GM21526 (cell line): ENCODE data around the gene TTC28.

ENCODE experiments used
- ATAC-seq: cut with Tn5 transposase; IDR thresholded peaks from one replicate; pipeline ENCODE4 v1.9.1; 2021; ENCODE audit warnings: moderate library complexity; ENCODE audit not compliant: unreplicated experiment, low FRiP score

TTC28 gene

DNA sequence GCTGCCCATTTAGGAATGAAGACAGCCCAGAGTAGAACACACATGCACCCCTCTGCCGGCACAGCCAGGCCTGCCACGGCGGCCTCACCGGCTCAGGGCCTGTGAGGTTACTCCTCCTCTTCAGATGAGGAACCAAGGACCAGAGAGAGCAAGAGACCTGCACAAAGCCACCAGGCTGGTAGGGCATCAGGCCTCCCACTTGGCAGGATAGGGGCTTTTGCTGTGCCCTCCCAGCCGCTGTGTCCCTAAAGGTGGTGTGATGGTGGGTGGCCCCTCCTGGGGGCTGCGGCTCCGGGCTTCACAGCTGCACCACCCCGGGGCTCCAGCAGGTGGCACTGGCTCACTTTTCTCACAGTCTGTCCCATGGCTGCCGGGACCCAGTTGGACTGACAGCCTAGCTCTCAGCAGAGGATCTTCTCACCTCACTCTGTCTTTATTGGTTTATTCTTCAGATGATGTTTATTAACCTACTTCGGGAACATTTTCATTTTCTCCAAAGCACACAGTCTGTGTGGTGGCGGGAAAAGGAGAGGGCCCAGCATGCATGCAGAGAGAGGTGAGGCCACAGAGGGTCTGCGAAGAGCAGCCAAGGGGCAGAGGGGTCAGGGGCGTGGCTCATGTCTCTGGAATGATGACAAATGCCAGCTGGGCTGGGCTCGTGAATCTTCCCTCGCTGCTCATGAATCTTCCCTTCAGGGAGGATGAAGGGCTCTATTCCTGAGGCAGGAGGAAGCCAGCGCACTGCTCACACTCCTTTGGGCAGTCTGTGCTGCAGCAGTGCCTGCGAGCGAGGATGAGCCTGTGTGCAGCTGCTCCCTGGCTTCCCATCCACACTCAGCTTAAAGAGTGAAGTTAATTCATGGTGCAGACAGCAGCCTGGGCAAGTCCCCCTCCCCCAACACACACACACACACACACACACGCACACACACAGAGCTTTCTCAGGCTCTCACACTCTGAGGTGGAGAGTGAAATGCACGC, 659.5 kb downstream of the TTC28 start:
- ATAC-seq = no peak

DNA sequence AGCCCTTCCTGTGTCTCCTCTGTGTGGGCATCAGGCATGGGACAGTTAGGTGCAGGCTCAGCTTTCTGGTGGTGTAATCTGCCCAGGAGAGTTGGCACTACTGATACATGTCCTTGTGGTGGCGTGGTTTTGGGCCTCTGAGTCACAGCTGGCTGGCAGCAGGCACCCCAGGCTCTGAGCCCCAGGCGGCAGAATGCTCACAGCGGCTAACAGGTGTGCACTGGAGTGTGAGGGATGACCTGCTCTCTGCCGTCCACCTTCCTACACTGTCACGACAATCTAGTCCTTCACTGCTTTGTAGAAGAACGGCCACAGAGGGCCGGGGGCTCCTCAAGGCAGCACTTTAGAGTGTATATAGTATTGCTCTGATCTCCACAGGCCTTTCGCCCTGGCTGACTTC, 660.3 kb downstream of the TTC28 start:
- no peak for ATAC-seq

DNA sequence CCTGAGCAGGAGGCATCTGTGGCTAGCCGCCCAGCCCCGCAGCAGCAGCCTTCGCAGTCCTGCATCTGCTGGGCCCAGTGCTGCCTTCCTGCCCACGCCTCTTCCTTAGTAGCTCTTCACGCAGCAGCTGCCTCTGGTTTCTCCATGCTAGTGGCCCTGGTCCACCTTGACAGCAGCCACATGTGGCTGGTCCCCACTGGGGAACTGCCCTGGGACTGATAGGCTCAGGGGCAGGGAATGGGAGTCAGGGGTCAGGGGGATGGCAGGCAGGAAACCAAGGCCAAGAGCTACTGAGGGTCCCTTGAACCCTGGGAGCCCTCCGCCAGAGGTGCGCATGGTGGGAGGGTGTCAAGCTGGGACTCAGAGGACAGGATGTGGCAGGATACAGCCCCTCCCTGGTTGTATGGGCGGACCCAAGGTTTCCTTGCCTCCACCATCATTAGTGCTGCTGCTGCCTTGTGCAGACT, 661.1 kb downstream of the TTC28 start:
- ATAC-seq = no peak

DNA sequence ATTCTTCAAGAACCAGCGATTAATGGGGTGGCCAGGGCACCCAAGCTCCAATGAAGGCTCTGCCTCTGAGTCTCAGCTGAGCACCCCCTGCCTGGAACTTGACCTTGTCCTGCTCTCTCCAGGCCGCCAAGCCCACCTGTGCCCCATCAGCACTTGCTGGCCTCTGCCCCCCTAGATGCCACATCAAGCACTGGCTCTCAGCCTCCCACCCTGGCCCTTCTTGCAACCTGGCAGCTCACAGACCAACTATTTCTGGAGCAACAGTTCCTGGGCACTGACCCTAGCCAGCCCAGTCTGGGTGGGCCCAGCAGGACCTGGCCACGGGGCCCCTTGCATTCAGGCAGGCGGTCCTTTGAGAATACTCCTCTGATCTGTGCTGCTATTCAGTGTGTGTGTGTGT, 661.8 kb downstream of the TTC28 start:
- ATAC-seq = no peak

DNA sequence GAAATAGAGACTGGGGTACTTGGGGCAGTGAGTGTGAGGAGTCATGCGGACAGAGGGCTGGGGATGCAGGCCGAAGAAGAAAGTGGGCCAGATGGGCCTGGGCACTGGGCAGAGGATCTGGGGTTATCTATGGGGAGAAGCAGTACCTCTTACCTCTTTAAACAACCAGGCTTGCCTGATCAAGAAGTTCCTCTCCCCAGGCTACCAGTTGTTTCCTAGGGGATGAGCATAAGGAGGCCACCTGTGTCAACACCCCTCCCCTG, 662.2 kb downstream of the TTC28 start:
- no peak for ATAC-seq

DNA sequence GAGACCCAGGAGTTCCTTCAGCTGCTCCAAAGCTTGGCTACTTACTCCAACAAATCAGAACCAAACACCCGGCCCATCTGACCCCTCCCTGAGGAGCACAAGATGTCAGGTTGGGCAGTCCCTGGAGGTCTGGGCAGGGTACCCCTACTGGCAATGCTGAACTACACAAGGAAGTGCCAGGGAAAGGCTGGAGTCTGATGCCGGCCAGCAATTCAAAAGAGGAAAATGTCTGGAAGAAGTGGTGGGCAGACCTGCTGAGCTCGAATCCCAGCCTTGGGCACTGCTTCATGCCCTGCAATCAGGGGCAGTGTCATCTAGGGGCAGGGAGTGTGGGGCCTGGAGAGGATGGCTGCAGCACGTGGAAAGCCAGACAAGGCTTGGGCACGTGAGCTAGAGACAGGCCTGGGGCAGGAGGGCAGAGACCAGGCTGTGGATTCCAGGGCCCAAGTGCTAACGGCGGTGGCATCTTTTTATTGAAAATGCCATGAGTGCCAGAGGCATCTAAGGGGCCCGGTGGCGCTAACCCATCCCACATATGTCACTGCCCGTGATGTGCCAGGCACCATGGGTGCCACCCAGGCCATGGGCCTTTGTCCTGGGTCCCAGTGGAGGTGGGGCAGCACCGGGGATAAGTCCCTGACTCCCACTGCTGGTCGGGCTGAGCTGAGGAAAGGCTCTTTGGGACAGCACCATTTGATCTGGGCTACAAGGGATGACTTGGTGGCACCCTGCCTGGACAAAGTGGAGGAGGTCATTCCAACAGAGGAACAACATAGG, 662.7 kb downstream of the TTC28 start:
- ATAC-seq = no peak

DNA sequence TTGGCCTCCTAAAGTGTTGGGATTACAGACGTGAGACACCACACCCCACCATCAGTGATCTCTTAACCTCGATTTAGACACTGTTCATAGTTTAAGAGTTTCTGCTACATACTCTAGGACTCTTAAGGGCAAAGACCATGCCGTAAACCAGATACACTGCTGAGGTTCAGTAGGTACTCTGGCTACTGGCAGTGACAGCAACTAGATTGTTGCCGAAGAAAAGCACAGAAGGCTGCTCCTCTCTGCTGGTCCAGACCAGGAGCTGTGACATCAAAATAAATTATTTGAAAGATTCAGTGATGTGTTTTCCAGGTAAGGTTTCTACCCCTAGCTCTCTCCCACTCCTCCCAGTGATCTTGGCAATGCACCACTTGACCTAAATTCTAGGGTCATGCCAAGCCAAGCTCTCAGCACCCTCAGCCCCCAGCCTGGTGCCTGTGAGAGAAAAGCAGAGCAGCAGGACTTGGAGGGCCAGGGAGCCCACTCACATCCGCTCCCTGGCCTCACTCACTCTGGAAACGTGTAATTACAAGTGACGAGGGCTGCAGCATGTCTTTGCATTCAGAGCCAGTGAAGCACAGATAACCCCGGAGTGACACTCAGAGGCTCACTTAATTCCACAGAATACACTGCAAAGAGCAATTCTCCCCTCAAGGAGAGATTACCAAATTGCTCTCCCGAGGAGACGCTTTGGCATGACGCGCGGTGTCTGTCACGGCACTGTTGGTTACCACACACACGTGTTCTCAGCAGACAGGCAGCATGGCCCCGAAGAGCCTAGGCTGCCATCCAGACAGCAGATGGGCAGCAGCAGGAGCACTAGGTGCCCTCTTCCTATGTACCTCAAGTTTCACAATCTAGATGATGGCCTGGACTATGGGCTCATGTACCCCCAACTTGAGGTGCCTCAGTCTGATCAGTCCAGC, 663.7 kb downstream of the TTC28 start:
- ATAC-seq = no peak

DNA sequence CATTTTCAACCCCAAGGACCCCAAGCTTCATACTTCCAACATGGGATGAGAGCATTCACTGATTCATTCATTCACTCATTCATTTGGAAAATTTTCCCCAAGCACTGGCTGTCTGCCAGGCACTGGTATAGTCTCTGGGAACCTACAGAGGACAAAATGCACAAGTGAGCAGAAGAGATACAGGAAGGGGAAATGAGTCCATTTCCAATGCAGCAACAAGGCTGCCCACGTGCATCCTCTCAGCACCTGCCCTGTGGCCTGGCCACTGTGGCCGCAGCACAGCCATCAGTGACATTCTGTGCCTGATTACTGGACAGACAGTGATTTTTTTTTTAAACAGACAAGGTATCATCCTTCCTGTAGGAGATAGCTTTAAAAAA, 664.6 kb downstream of the TTC28 start:
- no peak for ATAC-seq

DNA sequence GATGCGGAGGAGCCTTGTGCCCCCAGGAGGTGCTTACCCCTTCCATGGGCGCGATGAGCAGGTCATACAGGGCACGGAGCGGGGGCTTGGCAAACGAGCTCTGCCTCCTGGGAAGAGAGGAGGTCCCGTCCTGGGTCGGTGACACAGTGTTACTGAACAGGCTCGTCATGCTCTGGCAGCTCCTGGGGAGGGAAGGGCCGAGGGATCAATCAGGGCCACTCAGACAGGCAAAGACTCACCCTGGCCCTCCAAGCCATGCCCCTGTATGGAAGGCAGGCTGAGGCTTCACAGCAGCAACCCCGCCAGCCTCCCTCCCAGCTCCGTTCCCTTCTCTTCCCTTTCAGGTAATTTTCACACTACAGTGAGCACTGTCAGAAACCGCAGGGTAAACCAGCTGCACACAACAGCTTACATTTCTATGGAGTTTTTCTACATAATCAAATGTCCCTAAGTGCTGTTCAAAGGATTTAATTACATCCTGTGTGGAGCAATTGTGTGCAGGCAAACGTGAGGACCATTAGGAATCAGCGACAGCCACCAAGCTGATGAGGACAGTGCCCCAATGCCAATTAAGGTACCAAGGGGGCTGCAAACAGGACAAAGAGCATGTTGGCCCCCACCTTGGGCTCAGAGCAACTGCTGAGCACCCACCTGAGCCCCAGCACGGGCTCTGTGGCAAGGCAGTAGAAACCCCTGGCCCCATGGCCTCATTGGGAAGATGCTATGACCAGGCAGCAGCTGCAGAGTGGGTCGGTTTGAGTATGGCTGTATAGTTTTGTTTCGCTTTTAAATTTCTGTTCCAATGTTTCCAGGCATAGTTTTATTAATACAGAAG, 665.2 kb downstream of the TTC28 start:
- ATAC-seq = no peak

DNA sequence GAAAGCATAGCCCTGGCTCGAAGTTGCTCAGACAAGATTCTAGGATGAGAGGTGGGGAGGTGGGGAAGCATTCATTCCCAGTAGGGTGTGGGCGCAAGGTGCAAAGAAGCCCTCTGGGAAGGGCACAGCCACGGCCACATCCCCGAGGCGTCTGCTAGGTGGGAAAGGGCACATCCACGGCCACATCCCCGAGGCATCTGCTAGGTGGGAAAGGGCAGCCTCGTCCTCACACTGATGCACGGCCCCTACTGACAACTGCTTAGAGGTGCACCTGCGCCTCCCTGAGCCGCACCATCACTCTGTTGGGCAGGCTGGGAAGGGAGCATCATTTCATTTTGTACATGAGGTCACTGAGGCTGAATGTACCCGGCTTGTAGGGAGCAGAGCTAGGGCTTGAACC, 666.0 kb downstream of the TTC28 start:
- ATAC-seq = no peak

DNA sequence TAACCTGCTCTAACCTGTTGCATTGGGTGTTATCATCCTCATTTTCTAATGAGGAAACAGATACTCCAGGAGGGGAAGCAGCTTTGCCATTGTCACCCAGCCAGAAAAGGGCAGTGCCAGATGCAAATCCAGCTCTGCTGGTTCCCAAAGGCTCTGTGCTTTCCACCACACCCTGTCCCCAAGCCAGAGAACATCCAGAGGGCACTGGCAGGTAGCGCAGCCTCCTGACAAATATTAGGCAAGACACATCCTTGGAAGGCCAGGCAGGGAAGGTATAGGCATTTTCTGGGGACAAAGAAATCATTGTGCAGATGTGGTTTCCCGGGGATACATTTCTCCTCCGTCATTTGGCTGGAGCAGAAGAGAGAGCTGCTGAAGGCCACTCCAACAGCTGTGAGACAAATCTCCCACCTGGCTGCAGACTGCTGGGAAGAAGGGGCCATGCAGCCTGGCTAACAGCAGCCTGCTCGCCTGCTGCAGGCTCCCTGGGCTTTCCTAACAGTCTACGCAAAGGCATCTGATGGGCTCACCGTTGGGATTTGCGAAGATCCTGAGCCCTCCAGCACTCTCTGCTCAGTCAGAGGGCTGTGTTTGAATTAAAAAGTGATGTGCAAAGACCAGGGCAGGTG, 666.7 kb downstream of the TTC28 start:
- ATAC-seq = no peak

DNA sequence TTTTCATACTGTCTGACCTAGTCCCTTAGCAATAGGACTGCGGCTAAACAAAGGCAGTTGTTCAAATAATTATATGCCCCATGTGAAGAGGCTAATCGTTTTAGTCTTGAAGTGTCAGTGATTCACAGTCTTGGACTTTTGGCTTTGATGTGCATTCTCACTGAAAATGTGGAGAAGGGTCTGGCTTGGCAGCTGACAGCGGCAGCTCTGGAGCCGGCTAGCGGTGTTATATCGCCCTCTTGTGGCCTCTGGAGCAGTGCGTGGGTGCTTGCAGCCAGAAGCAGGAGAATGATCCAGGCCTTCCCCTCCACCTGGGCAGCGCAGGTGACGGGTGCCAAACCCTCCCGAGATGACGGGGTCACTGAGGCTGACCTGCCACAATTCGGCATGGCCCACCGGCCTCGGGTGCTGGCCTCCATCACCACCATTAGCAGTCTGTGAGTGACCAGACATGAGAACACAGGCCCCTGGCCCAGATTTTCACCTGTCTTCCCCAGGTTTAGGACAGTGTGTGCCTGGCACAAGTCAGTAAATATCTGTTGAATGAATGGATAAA, 670.3 kb downstream of the TTC28 start:
- no peak for ATAC-seq

DNA sequence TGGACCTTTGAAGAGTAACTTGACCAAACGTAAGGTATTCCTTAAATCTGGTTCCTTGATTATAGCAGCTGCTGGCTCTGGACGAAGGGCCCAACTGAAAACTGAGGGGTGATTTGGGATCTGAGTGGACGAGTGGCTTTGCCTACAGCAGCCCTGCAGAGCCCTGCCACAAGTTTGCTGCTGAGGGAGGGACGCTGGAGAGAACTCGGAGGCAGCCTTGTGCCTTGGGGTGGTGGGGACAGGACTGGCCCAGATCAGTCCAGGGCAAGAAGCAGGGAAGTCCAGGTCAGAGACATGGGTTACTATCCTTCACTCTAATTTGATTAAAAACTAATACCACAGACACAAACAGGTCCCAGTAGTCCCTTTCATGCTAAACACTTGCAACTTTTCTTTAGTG, 671.0 kb downstream of the TTC28 start:
- ATAC-seq = no peak

DNA sequence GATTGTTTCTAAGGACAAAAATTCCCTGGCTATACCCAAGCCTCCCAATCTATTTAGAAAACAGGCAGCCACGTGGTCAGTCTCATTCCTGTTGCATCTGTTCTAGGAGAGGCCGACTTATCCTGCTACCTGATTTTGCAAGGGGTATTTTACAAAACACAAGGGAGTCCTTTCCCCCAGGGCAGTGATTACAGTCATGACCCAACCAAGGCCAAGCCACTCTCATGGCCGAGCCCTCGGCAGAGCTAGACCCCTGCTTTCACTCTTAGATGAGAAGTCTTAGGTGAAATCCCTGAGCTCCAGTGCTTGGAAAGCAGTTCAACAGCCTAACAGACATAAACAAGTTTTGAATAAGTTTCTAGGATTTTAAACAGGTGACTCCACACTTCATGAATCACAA, 671.6 kb downstream of the TTC28 start:
- ATAC-seq = no peak

DNA sequence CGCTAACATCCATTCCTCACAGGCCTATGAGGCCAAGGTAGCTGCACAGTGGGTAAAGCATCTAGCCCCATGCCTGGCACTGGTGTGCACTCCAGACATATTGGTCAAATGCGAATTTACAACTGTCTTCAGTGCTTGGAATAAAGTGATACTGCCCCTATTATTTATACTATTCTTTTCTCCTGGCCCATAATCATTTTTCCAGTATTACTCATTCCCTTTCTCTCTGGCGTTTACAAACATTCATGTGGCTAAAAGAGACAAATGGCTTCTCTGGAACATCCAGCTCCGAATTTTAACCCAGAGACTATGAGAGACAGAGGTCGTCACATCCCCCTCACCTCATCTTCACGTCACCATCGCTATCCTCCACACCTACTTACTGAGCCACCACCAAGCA, 673.4 kb downstream of the TTC28 start:
- ATAC-seq = no peak

DNA sequence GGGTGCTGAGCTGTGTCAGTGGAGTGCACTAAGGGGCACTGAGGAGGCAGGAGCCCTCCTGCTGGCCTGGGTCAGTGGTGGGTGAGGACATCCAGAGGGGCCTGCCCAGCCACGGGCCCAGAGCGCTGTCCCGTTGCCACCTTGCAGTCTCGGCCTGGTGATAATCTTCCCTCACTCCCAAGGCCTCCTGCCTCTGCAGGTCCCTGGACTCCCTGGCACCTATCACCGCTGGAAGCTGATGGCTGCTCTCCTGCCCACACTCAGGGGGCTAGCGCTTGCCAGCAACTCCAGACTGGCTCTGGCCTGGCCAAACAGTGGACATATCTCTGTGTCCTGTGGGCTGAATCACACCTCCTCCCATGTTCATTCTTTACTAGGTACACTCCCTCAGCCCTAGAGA, 674.1 kb downstream of the TTC28 start:
- ATAC-seq = no peak

DNA sequence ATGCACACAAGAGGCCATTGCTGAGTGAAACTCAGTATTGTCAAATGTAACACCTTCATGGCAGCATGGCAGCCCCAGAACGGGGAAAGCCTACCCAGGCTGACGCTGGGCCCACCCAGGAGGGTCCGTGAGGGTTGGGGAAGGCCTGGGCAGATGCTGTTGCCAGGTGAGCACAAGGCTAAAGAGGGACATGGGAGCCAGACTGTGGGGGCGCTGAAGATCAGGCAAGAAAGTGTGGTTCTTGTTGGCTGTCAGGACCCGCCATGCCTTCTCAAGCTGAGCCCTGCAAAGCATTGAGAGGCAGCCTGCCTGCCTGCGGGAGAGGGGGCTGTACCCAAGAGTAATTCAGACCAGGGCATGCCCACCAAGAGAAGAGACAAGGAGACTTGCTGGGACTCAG, 675.6 kb downstream of the TTC28 start:
- ATAC-seq = no peak

DNA sequence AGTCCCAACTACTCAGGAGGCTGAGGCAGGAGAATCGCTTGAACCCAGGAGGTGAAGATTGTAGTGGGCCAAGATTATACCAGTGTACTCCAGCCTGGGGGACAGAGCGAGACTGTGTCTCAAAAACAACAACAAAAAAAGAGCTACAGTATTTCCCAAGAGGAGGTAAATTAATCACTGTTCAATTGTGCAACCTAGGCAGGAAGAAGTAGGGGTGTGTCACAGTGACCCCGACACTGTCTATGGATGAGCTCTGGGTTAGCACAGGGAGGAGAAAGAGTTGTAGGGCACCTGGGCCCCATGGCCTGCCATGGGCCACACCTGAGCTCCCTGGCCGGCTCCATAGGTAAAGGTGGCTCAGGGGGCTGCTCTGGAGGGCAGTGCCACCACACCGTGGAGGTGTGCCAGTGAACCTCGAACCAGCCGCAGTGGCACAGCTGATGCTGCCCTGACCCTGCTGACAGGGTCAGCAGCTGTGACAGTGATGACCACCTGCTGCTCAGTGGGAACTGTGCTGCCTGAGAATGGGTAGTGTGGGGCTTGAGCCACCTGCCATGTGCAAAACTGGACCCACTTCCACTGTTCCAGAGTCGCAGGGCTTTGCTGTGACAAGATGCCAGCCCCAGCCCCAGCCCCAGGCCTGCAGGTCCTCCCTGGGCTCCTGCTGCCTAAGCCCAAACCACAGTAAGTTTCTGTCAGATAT, 676.6 kb downstream of the TTC28 start:
- ATAC-seq = no peak
